Ovary (tissue), 9 donors: Measurements from ENCODE around the gene UAP1L1. TPM values are rescaled to one million over a fixed set of nuclear protein-coding genes. Genes with fewer than 3 reads are reported as not detected.

Experiments
- DNase-seq, 5 donors: peaks; one replicate each; pipeline ENCODE4 v3.0.0-alpha.2; 2019 to 2020
- H3K27ac ChIP-seq, 2 donors: fragments of 200-600 bp; one replicate each; pipeline versions ENCODE4 v1.5.1 to v1.8.0; 2019 to 2022
- H3K27me3 ChIP-seq: fragments of 200-600 bp; one replicate; pipeline ENCODE4 v1.8.0; 2022
- H3K36me3 ChIP-seq: fragments of 200-600 bp; sonication (generic); one replicate; pipeline ENCODE4 v1.5.1; 2019
- H3K4me1 ChIP-seq: one replicate; pipeline ENCODE4 v1.8.1; 2013; ENCODE audit warnings: mild to moderate bottlenecking, moderate library complexity; ENCODE audit not compliant: insufficient read depth
- H3K4me3 ChIP-seq: fragments of 200-600 bp; sonication (generic); one replicate; pipeline ENCODE4 v1.5.1; 2017
- H3K9me3 ChIP-seq, 2 donors: fragments of 200-600 bp in 1 of 2; sonication (generic) in 1 of 2; one replicate each; pipeline versions ENCODE4 v1.5.1 to v1.8.1; 2013 to 2019; ENCODE audit warnings: mild to moderate bottlenecking in 1 of 2, moderate library complexity in 1 of 2
- CTCF ChIP-seq, 3 donors: fragments of 450-650 bp in 2 of 3; fragments of 200-600 bp in 1 of 3; IDR thresholded peaks; one replicate each; pipeline versions ENCODE4 v1.5.1 to v1.8.0; 2016 to 2022; ENCODE audit warnings: antibody characterized with exemption in 3 of 3, mild to moderate bottlenecking in 1 of 3
- EP300 ChIP-seq: sonication (generic); formaldehyde crosslinking; IDR thresholded peaks from one replicate; pipeline ENCODE4 v1.6.1; 2017; ENCODE audit warnings: antibody characterized with exemption
- POLR2A ChIP-seq: fragments of 450-650 bp; IDR thresholded peaks from one replicate; pipeline ENCODE4 v1.6.1; 2017; ENCODE audit warnings: antibody characterized with exemption, mild to moderate bottlenecking, moderate library complexity
- WGBS, 3 donors: extraction: QIAGEN DNeasy Blood & Tissue Kit in 1 of 3; methylation state at CpG; one replicate each; pipeline versions ENCODE4 v1.1.5 to v1.1.7; 2013 to 2017; 5-methylcytosine and 5-hydroxymethylcytosine counted together
- intact Hi-C, 4 donors: fragments of 100-400 bp; cut with DNase I; formaldehyde crosslinking; loops; one replicate each; pipeline versions ENCODE4 v1.11.0 to v1.15.1; 2022 to 2023
- polyA plus RNA-seq, 2 donors: library from polyadenylated mRNA; stranded (reverse); fragments of 200-250 nt in 1 of 2; fragments of 350-450 nt in 1 of 2; fragmentation: Illumina TruSeq in 1 of 2; extraction: RNeasy Lipid Tissue Mini Kit (QIAGEN cat#74804) in 1 of 2; gene quantifications; one replicate each; pipeline ENCODE4 v1.2.3, GENCODE V29; 2013 to 2014
- total RNA-seq, 7 donors: library from RNA; depleted of rRNA in 2 of 7; stranded (reverse); fragments of >200 nt in 2 of 7; fragmentation: NEBNext Ultra II Directional in 3 of 7; extraction: Animal tissue kit (Norgen Biotek cat#: 25700) in 3 of 7; gene quantifications; one replicate each; pipeline versions ENCODE4 v1.1.0 to v1.2.4, GENCODE V29; 2016 to 2023
- donor health status: DM: no; HTN: no; CAD: no; lungs with moderate emphysema.
- donor health status: DM: no; HTN: no; CAD: no.
- donor health status: Bipolar disorder and iron deficiency.
- donor health status: DM: yes; HTN: yes; CAD: no.
- donor health status: DM: no; HTN: no; CAD: no.
- donor health status: DM: yes; HTN: yes; CAD: no.

The UAP1L1 gene
- total and polyA plus RNA-seq, 9 donors, result 1.3 to 6.3 (median 4.1) TPM

- intact Hi-C loops, result no loop called here
- TF ChIP-seq EP300 (no peak), CTCF (IDR thresholded peaks at IDR 0.05) (no peak), POLR2A (no peak)
- Histone ChIP-seq H3K27me3 (peaks cover 6% of the 10 kb centered on the region), H3K4me3 (no peak overlapping the region), H3K36me3 (no peaks in the 10 kb centered on the region), H3K27ac (no peak overlapping the region), H3K9me3 (no peaks in the 10 kb centered on the region), H3K4me1 (peaks cover 22% of the 10 kb centered on the region)
- WGBS, 3 donors, result 70 to 81% (median 77%) methylated on average over 8 of the region's 8 CpGs
- no peak for DNase-seq
Observed at GRCh38 chr9:137052293-137052692, 25.0 kb upstream of the UAP1L1 start.

- H3K27ac ChIP-seq, result no peak overlapping the region
- no peak for TF ChIP-seq CTCF (IDR thresholded peaks at IDR 0.05)
- TF ChIP-seq POLR2A, result no peak
- TF ChIP-seq EP300, result no peak
- WGBS, 3 donors, result 15 to 31% (median 23%) methylated on average over 33 to 71 of the region's 71 CpGs
- H3K4me1 ChIP-seq, result peaks cover 22% of the 10 kb centered on the region
- H3K4me3 ChIP-seq, result peak overlapping the region; percentile 13
- H3K9me3 ChIP-seq, result no peaks in the 10 kb centered on the region
- H3K27me3 ChIP-seq, result peaks cover 3% of the 10 kb centered on the region
- intact Hi-C loops, result no loop called here
- no peaks in the 10 kb centered on the region for H3K36me3 ChIP-seq
- DNase-seq, result peak in 1 of 5 donors; percentile 19
Observed at GRCh38 chr9:137052998-137053943, 24.0 kb upstream of the UAP1L1 start.

GRCh38 chr9:137053944-137054931 is 23.1 kb upstream of the UAP1L1 start, which contains the start of gene ENTPD2:
Gene ENTPD2 (minus strand): TSS chr9:137054061. CDS start chr9:137053997, 64 bp downstream.
- Histone ChIP-seq H3K4me1 (peaks cover 22% of the 10 kb centered on the region), H3K27ac (peak within 1 kb of the TSS in 1 of 2 donors; percentile 69)
- peak in 1 of 5 donors; percentile 30 for DNase-seq

More at GRCh38 chr9:137053944-137054931, 23.1 kb upstream of the UAP1L1 start, which contains the start of gene ENTPD2:
- intact Hi-C loops, result no loop called here
- Histone ChIP-seq H3K27me3 (no peaks in the 10 kb centered on the region), H3K36me3 (no peaks in the 10 kb centered on the region), H3K9me3 (no peaks in the 10 kb centered on the region), H3K4me3 (peak within 1 kb of the TSS; percentile 13)
- no peak for TF ChIP-seq EP300
- TF ChIP-seq POLR2A, result no peak
- TF ChIP-seq CTCF (IDR thresholded peaks at IDR 0.05), result no peak
- 24 to 37% (median 27%) methylated on average over 45 to 90 of the region's 90 CpGs for WGBS, 3 donors
